ENCODE results near the gene SLC4A9.

Gene SLC4A9

GRCh38 chr5:140362875-140363630 is 3.1 kb downstream of the SLC4A9 start:
- peak; percentile 18 for DNase-seq (ENCODE audit: low read depth)

GRCh38 chr5:140363631-140364471 is 3.9 kb downstream of the SLC4A9 start:
- no peak for DNase-seq (ENCODE audit: low read depth)

- DNase-seq (ENCODE audit: low read depth) = no peak
Observed at GRCh38 chr5:140364472-140364765, 4.4 kb downstream of the SLC4A9 start.

- no peak for DNase-seq (ENCODE audit: low read depth)
Observed at GRCh38 chr5:140365282-140365681, 5.3 kb downstream of the SLC4A9 start.

- DNase-seq (ENCODE audit: low read depth) = no peak
Observed at GRCh38 chr5:140365941-140366340, 5.9 kb downstream of the SLC4A9 start.

- no peak for DNase-seq (ENCODE audit: low read depth)
Observed at GRCh38 chr5:140366589-140367255, 6.7 kb downstream of the SLC4A9 start.

GRCh38 chr5:140367256-140368013 is 7.4 kb downstream of the SLC4A9 start:
- no peak for DNase-seq (ENCODE audit: low read depth)

GRCh38 chr5:140371356-140372151 is 11.6 kb downstream of the SLC4A9 start:
- DNase-seq (ENCODE audit: low read depth) = no peak

GRCh38 chr5:140372971-140373487 is 13.0 kb downstream of the SLC4A9 start:
- peak; percentile 69 for DNase-seq (ENCODE audit: low read depth)

- DNase-seq (ENCODE audit: low read depth) = no peak
Observed at GRCh38 chr5:140381351-140381750, 21.4 kb downstream of the SLC4A9 start.

- no peak for DNase-seq (ENCODE audit: low read depth)
Observed at GRCh38 chr5:140381972-140382371, 22.0 kb downstream of the SLC4A9 start.

GRCh38 chr5:140382866-140383265 is 22.9 kb downstream of the SLC4A9 start:
- no peak for DNase-seq (ENCODE audit: low read depth)

GRCh38 chr5:140383300-140383699 is 23.3 kb downstream of the SLC4A9 start:
- no peak for DNase-seq (ENCODE audit: low read depth)

- DNase-seq (ENCODE audit: low read depth) = no peak
Observed at GRCh38 chr5:140388052-140388451, 28.1 kb downstream of the SLC4A9 start.

GRCh38 chr5:140391312-140391711 is 31.3 kb downstream of the SLC4A9 start:
- DNase-seq (ENCODE audit: low read depth) = peak; percentile 82

GRCh38 chr5:140391732-140392131 is 31.7 kb downstream of the SLC4A9 start:
- no peak for DNase-seq (ENCODE audit: low read depth)

GRCh38 chr5:140393738-140394137 is 33.7 kb downstream of the SLC4A9 start:
- no peak for DNase-seq (ENCODE audit: low read depth)

GRCh38 chr5:140398379-140398811 is 38.4 kb downstream of the SLC4A9 start:
- DNase-seq (ENCODE audit: low read depth) = no peak

GRCh38 chr5:140399979-140400729 is 40.2 kb downstream of the SLC4A9 start:
- DNase-seq (ENCODE audit: low read depth) = no peak

GRCh38 chr5:140400730-140401361 is 40.9 kb downstream of the SLC4A9 start:
- DNase-seq (ENCODE audit: low read depth) = peak; percentile 96
